Measurements from ENCODE around the gene MINAR1. TPM values are rescaled to one million over a fixed set of nuclear protein-coding genes. Genes with fewer than 3 reads are reported as not detected.

Gene MINAR1
- total and polyA plus RNA-seq, 7 donors: 0.03 to 0.23 (median 0.10) TPM; not detected in 1

DNA sequence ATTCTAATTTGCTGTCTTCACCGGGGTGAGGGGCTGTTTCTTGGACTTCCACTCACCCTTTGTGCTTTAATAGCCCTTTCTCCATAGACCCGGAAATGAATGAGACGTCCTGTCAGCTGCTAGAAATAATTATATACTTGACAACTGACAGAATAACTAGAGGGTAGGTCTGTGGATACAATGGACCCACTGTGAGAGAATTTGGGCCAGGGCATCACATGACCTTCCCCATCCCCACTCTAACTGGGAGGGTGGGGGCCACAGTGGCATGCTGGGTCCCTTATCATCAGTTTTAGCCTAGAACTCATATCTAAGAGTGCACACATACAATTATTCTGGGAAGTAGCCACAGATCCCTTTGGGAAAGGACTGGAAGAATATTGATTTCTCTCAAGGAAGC, 25.9 kb upstream of the MINAR1 start:
- ATAC-seq (no peak), DNase-seq (no peak)
- Histone ChIP-seq H3K27me3 (ENCODE audit: insufficient read depth in 3 of 3, low read length in 2 of 3) (peaks cover 0 to 2% (median 0%) of the 10 kb centered on the region in 3 donors), H3K4me3 (no peak overlapping the region), H3K4me1 (no peaks in the 10 kb centered on the region), H3K27ac (no peak overlapping the region), H3K36me3 (ENCODE audit: insufficient read depth in 1 of 2, low read depth in 1 of 2) (no peaks in the 10 kb centered on the region), H3K9me3 (no peaks in the 10 kb centered on the region)
- TF ChIP-seq, protein P1, sequence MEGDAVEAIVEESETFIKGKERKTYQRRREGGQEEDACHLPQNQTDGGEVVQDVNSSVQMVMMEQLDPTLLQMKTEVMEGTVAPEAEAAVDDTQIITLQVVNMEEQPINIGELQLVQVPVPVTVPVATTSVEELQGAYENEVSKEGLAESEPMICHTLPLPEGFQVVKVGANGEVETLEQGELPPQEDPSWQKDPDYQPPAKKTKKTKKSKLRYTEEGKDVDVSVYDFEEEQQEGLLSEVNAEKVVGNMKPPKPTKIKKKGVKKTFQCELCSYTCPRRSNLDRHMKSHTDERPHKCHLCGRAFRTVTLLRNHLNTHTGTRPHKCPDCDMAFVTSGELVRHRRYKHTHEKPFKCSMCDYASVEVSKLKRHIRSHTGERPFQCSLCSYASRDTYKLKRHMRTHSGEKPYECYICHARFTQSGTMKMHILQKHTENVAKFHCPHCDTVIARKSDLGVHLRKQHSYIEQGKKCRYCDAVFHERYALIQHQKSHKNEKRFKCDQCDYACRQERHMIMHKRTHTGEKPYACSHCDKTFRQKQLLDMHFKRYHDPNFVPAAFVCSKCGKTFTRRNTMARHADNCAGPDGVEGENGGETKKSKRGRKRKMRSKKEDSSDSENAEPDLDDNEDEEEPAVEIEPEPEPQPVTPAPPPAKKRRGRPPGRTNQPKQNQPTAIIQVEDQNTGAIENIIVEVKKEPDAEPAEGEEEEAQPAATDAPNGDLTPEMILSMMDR (IDR thresholded peaks at IDR 0.05): no peak
- intact Hi-C loops (cut with DNase I): loop anchor here in 1 of 2 donors (10.0 kb wide), 1 partner anchor 61 kb away; no protein-coding TSS in a partner anchor
- 47 to 65% (median 56%) methylated on average over 3 of the region's 3 CpGs for WGBS, 3 donors

- no peaks in the 10 kb centered on the region for H3K9me3 ChIP-seq
- H3K4me3 ChIP-seq: no peak overlapping the region
- TF ChIP-seq, protein P1 (IDR thresholded peaks at IDR 0.05): no peak
- intact Hi-C loops (cut with DNase I): loop anchor here in 1 of 2 donors (10.0 kb wide), 1 partner anchor 63 kb away; no protein-coding TSS in a partner anchor
- DNase-seq (no peak), ATAC-seq (no peak)
- no peaks in the 10 kb centered on the region for H3K36me3 ChIP-seq (ENCODE audit: insufficient read depth in 1 of 2, low read depth in 1 of 2)
- 65 to 69% (median 68%) methylated on average over 5 of the region's 5 CpGs for WGBS, 3 donors
- H3K4me1 ChIP-seq: no peaks in the 10 kb centered on the region
- peaks cover 0 to 2% (median 0%) of the 10 kb centered on the region in 3 donors for H3K27me3 ChIP-seq (ENCODE audit: insufficient read depth in 3 of 3, low read length in 2 of 3)
- H3K27ac ChIP-seq: no peak overlapping the region
Observed at GRCh38 chr15:79408041-79408440, 24.1 kb upstream of the MINAR1 start.

DNA sequence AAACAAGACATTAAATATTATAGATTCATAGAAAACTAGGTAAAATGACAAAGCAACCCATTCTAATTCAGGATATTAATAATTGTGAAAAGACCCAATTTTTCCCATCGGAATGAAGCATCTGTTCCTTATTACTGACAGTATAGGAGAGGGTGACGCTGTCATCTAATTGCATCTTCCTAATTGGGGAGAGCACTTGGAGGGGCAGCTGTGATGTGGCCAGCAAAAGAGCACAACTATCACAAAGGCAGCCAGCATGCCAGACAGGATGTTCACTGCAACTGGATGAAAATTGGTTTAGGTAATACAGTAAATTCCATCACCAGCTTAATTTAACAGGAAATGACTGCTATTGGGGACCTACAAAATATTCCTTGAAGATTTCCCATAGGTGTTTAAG, 21.9 kb upstream of the MINAR1 start:
- Histone ChIP-seq H3K4me3 (no peak overlapping the region), H3K9me3 (no peaks in the 10 kb centered on the region), H3K4me1 (no peaks in the 10 kb centered on the region), H3K36me3 (ENCODE audit: insufficient read depth in 1 of 2, low read depth in 1 of 2) (no peaks in the 10 kb centered on the region), H3K27me3 (ENCODE audit: insufficient read depth in 3 of 3, low read length in 2 of 3) (peaks cover 0 to 2% (median 0%) of the 10 kb centered on the region in 3 donors), H3K27ac (no peak overlapping the region)
- ATAC-seq: no peak
- WGBS, 3 donors: 79 to 89% (median 87%) methylated on average over 2 of the region's 2 CpGs
- DNase-seq: no peak
- TF ChIP-seq, protein P1 (IDR thresholded peaks at IDR 0.05): no peak
- intact Hi-C loops (cut with DNase I): no loop called here

DNA sequence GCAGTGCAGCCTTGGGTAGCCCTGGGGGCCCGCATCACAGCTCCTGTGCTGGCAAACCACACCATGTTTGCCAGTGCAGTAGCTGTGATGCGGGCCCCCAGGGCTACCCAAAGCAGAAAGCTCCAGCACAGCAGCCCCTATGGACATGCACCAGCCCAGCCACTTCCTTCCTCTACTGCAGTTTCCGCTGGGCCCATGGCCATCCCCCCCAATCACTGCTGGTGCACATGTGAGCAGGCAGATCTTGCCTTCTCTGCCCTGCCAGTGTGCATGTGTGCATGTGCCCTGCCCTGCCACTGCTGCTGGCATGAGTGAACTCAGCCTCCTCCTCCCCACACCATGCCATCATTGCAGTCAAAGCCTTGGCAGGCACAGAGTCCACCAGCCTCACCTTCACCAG, 20.1 kb upstream of the MINAR1 start:
- H3K27ac ChIP-seq: no peak overlapping the region
- WGBS, 3 donors: 89 to 93% (median 90%) methylated on average over 3 of the region's 3 CpGs
- H3K4me1 ChIP-seq: no peaks in the 10 kb centered on the region
- intact Hi-C loops (cut with DNase I): no loop called here
- H3K9me3 ChIP-seq: no peaks in the 10 kb centered on the region
- H3K36me3 ChIP-seq (ENCODE audit: insufficient read depth in 1 of 2, low read depth in 1 of 2): no peaks in the 10 kb centered on the region
- ATAC-seq (no peak), DNase-seq (no peak)
- H3K4me3 ChIP-seq: no peak overlapping the region
- TF ChIP-seq, protein P1 (IDR thresholded peaks at IDR 0.05): no peak
- H3K27me3 ChIP-seq (ENCODE audit: insufficient read depth in 3 of 3, low read length in 2 of 3): peaks cover 0 to 2% (median 0%) of the 10 kb centered on the region in 3 donors

- Histone ChIP-seq H3K9me3 (no peaks in the 10 kb centered on the region), H3K4me3 (no peak overlapping the region), H3K36me3 (ENCODE audit: insufficient read depth in 1 of 2, low read depth in 1 of 2) (no peaks in the 10 kb centered on the region), H3K4me1 (no peaks in the 10 kb centered on the region), H3K27ac (no peak overlapping the region), H3K27me3 (ENCODE audit: insufficient read depth in 3 of 3, low read length in 2 of 3) (peaks cover 0 to 2% (median 0%) of the 10 kb centered on the region in 3 donors)
- no peak for DNase-seq
- 93 to 98% (median 94%) methylated on average over 6 of the region's 6 CpGs for WGBS, 3 donors
- intact Hi-C loops (cut with DNase I): no loop called here
- TF ChIP-seq, protein P1 (IDR thresholded peaks at IDR 0.05): no peak
- no peak for ATAC-seq
Observed at GRCh38 chr15:79412429-79412828, 19.7 kb upstream of the MINAR1 start.

All from psoas muscle (tissue), 8 donors.